Suprapubic skin (tissue), 4 donors: ENCODE data around the gene GNAZ. TPM values are rescaled to one million over a fixed set of nuclear protein-coding genes. Genes with fewer than 3 reads are reported as not detected.

ENCODE experiments used
- DNase-seq, 2 donors: peaks; one replicate each; pipeline ENCODE4 v3.0.0-alpha.2; 2019; ENCODE audit warnings: low spot score in 2 of 2
- H3K27ac ChIP-seq: fragments of 200-600 bp; sonication (generic); one replicate; pipeline ENCODE4 v1.5.1; 2019
- H3K27me3 ChIP-seq: fragments of 200-600 bp; sonication (generic); one replicate; pipeline ENCODE4 v1.5.1; 2019
- H3K36me3 ChIP-seq: fragments of 200-600 bp; sonication (generic); one replicate; pipeline ENCODE4 v1.5.1; 2019
- H3K4me1 ChIP-seq: fragments of 200-600 bp; sonication (generic); one replicate; pipeline ENCODE4 v1.5.1; 2019
- H3K4me3 ChIP-seq: fragments of 200-600 bp; sonication (generic); one replicate; pipeline ENCODE4 v1.5.1; 2019; ENCODE audit warnings: mild to moderate bottlenecking
- H3K9me3 ChIP-seq: fragments of 200-600 bp; sonication (generic); one replicate; pipeline ENCODE4 v1.5.1; 2019
- EP300 ChIP-seq: sonication (generic); formaldehyde crosslinking; IDR thresholded peaks from one replicate; pipeline ENCODE4 v1.6.1; 2017; ENCODE audit warnings: antibody characterized with exemption
- POLR2A ChIP-seq, 2 donors: fragments of 450-650 bp; IDR thresholded peaks; one replicate each; pipeline ENCODE4 v1.6.1; 2017; ENCODE audit warnings: antibody characterized with exemption in 2 of 2, mild to moderate bottlenecking in 2 of 2, moderate library complexity in 2 of 2
- POLR2AphosphoS5 ChIP-seq, 3 donors: sonication (generic); formaldehyde crosslinking; IDR thresholded peaks; one replicate each; pipeline ENCODE4 v1.6.1; 2017; ENCODE audit warnings: antibody characterized with exemption in 3 of 3
- WGBS: methylation state at CpG from one replicate; pipeline ENCODE4 v1.1.5; 2018; 5-methylcytosine and 5-hydroxymethylcytosine counted together
- total RNA-seq, 4 donors: library from RNA; depleted of rRNA; stranded (reverse); fragments of >200 nt; gene quantifications; one replicate each; pipeline ENCODE4 v1.1.0, GENCODE V29; 2016
- TF ChIP-seq, protein P1 (sequence below), 2 donors: fragments of 200-600 bp in 1 of 2; fragments of 450-650 bp in 1 of 2; sonication (generic) in 1 of 2; IDR thresholded peaks; one replicate each; pipeline ENCODE4 v1.5.1; 2016 to 2019; ENCODE audit warnings: antibody characterized with exemption in 2 of 2, mild to moderate bottlenecking in 1 of 2, moderate library complexity in 1 of 2

The GNAZ gene
- total RNA-seq, 4 donors from 2014 or later: 2.1 to 5.8 (median 3.0) TPM

DNA sequence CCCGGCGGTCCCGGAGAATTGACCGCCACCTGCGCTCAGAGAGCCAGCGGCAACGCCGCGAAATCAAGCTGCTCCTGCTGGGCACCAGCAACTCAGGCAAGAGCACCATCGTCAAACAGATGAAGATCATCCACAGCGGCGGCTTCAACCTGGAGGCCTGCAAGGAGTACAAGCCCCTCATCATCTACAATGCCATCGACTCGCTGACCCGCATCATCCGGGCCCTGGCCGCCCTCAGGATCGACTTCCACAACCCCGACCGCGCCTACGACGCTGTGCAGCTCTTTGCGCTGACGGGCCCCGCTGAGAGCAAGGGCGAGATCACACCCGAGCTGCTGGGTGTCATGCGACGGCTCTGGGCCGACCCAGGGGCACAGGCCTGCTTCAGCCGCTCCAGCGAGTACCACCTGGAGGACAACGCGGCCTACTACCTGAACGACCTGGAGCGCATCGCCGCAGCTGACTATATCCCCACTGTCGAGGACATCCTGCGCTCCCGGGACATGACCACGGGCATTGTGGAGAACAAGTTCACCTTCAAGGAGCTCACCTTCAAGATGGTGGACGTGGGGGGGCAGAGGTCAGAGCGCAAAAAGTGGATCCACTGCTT is 25.5 kb downstream of the GNAZ start:
- H3K36me3 ChIP-seq: no peaks in the 10 kb centered on the region
- 94% methylated on average over 40 of the region's 45 CpGs for WGBS
- H3K4me1 ChIP-seq: peaks cover 17% of the 10 kb centered on the region
- no peak for DNase-seq
- no peak overlapping the region for H3K27ac ChIP-seq
- TF ChIP-seq POLR2AphosphoS5 (IDR thresholded peaks at IDR 0.05) (no peak), EP300 (no peak), POLR2A (IDR thresholded peaks at IDR 0.05) (no peak)
- TF ChIP-seq, protein P1, sequence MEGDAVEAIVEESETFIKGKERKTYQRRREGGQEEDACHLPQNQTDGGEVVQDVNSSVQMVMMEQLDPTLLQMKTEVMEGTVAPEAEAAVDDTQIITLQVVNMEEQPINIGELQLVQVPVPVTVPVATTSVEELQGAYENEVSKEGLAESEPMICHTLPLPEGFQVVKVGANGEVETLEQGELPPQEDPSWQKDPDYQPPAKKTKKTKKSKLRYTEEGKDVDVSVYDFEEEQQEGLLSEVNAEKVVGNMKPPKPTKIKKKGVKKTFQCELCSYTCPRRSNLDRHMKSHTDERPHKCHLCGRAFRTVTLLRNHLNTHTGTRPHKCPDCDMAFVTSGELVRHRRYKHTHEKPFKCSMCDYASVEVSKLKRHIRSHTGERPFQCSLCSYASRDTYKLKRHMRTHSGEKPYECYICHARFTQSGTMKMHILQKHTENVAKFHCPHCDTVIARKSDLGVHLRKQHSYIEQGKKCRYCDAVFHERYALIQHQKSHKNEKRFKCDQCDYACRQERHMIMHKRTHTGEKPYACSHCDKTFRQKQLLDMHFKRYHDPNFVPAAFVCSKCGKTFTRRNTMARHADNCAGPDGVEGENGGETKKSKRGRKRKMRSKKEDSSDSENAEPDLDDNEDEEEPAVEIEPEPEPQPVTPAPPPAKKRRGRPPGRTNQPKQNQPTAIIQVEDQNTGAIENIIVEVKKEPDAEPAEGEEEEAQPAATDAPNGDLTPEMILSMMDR (IDR thresholded peaks at IDR 0.05): no peak
- H3K27me3 ChIP-seq: no peaks in the 10 kb centered on the region
- H3K9me3 ChIP-seq: no peaks in the 10 kb centered on the region
- H3K4me3 ChIP-seq: no peak overlapping the region

DNA sequence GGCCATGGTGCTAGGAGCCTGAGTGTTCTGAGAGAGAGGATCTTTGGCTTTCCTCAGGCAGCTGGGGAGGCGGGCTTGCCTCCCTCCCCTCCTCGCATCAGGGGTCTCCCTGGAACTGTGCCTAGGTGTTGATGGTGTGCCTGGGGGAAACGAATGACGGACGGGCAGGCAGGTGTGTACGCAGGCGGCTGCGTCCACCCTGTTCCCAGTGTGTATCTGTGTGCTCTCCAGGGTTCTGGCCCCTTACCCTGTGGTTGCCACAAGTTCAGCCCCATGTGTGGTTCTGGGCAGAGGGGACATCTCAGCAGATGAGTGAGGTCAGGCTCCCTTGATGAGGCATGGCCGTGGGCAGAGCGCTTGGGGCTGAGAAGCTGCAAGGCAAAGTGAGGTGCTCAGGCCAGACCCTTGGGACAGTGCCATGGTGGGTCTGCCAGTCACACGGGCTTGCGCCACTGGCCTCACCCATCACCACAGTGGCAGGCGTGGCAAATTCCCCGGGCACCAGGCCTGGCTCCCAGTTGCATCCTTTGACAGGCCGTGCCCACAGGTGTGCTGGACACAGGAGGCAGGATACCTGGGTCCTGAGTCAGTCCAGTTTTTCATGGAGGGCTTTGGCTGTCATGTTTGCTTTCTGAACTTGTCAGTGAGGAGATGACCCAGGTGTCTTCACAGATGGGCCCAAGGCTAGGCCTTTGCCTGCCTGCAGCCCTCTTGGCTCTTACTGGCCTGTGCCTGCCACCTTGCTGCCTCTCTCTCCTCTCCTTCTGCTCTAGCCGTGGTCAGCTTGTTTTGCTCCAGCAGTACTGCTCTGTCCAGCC is 27.3 kb downstream of the GNAZ start:
- no peak for DNase-seq
- no peaks in the 10 kb centered on the region for H3K36me3 ChIP-seq
- peaks cover 17% of the 10 kb centered on the region for H3K4me1 ChIP-seq
- TF ChIP-seq POLR2A (IDR thresholded peaks at IDR 0.05) (no peak), POLR2AphosphoS5 (IDR thresholded peaks at IDR 0.05) (no peak), EP300 (no peak)
- TF ChIP-seq, protein P1 (IDR thresholded peaks at IDR 0.05): no peak
- no peak overlapping the region for H3K27ac ChIP-seq
- no peaks in the 10 kb centered on the region for H3K27me3 ChIP-seq
- no peaks in the 10 kb centered on the region for H3K9me3 ChIP-seq
- WGBS: 89% methylated on average over 10 of the region's 16 CpGs
- no peak overlapping the region for H3K4me3 ChIP-seq

DNA sequence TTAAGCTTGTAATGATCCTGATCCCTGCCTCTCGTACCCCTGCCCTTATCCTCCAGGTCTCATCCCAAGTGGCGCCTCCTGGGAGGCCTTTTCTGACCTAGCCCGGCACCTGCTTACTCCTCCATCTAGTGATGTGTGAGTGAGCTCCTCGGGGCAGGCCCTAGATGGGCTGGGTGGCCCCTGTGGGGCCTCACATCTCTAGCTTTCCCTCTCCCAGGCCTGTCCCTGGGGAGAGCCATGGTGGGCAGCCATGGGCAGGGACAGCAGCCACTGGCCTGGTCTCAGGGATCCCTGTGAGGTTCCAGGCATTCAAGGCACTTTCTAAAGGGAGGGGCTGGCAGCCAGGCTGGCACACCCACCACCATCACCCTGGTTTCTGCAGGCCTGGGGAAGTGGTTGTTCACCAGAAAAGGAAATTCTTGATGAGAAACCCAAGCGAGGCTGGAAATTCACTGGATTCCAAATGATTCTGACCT is 27.9 kb downstream of the GNAZ start:
- no peaks in the 10 kb centered on the region for H3K36me3 ChIP-seq
- no peak for DNase-seq
- no peaks in the 10 kb centered on the region for H3K9me3 ChIP-seq
- TF ChIP-seq, protein P1 (IDR thresholded peaks at IDR 0.05): no peak
- TF ChIP-seq POLR2AphosphoS5 (IDR thresholded peaks at IDR 0.05) (no peak), EP300 (no peak), POLR2A (IDR thresholded peaks at IDR 0.05) (no peak)
- peaks cover 17% of the 10 kb centered on the region for H3K4me1 ChIP-seq
- H3K27ac ChIP-seq: no peak overlapping the region
- 83% methylated on average over 5 of the region's 5 CpGs for WGBS
- H3K4me3 ChIP-seq: no peak overlapping the region
- H3K27me3 ChIP-seq: no peaks in the 10 kb centered on the region

DNA sequence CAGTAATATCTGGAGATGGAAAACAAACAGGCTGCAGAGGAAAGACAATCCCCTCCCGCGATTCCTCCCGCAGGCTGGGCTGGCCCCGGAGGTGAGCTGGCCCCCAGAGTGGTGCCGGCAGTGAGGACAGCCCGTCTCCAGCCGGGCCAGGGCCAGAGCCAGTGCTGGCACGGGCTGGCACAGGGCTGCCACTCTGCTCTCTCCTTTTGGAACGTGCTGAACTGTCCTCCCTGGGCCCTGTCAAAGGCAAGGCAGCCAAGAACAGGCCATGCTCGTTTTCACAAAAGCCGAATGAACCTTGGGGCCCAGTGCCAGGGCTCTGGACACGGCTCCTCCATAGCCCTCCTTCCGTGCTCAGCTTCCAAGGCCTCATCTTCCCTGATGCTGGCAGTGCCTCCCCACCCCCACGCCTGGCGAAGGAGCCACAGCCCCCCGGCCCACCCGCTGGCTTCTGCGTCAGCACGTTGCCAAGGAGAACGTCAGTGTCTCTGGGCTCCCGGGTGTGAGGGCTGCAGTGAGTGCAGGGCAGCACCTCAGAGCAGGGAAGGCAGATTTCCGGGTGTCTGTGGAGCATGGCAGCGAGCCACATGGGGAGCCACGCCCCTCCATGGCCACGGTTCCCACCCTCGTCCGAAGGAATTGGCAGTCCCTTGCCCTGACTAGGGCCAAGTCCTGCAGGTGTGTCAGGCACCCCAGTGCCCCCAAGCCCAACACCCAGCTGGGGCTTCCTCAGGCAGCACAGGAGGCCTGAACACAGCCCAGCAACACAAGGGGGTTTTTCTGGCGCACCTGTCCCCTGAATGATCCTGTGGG is 28.6 kb downstream of the GNAZ start:
- H3K4me3 ChIP-seq: no peak overlapping the region
- TF ChIP-seq POLR2AphosphoS5 (IDR thresholded peaks at IDR 0.05): no peak
- no peak for TF ChIP-seq POLR2A (IDR thresholded peaks at IDR 0.05)
- no peak for TF ChIP-seq EP300
- TF ChIP-seq, protein P1 (IDR thresholded peaks at IDR 0.05): no peak
- peaks cover 17% of the 10 kb centered on the region for H3K4me1 ChIP-seq
- H3K36me3 ChIP-seq: no peaks in the 10 kb centered on the region
- H3K27me3 ChIP-seq: no peaks in the 10 kb centered on the region
- 52% methylated on average over 17 of the region's 28 CpGs for WGBS
- H3K9me3 ChIP-seq: no peaks in the 10 kb centered on the region
- no peak overlapping the region for H3K27ac ChIP-seq
- DNase-seq: no peak

DNA sequence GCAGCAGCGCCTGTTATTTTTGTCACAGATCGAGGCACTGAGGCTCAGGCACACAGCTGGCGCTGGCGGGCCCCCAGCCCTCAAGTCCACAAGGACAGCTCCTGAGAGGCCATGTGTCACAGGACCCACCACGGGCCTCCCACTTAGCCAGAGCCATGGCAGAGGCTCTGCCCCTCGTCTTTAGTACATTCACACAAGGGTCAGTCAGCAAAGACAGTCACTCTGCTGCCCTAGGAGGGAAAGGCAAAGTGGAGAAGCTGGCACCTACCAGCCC is 29.1 kb downstream of the GNAZ start:
- no peaks in the 10 kb centered on the region for H3K27me3 ChIP-seq
- H3K9me3 ChIP-seq: no peaks in the 10 kb centered on the region
- no peak for DNase-seq
- H3K4me3 ChIP-seq: no peak overlapping the region
- no peaks in the 10 kb centered on the region for H3K36me3 ChIP-seq
- WGBS: 93% methylated on average over 5 of the region's 6 CpGs
- TF ChIP-seq POLR2AphosphoS5 (IDR thresholded peaks at IDR 0.05) (no peak), EP300 (no peak), POLR2A (IDR thresholded peaks at IDR 0.05) (no peak)
- TF ChIP-seq, protein P1 (IDR thresholded peaks at IDR 0.05): no peak
- H3K4me1 ChIP-seq: peaks cover 17% of the 10 kb centered on the region
- H3K27ac ChIP-seq: no peak overlapping the region
